GM12878 (cell line): ENCODE measurements around the gene DFFB. TPM values are rescaled to one million over a fixed set of nuclear protein-coding genes. Genes with fewer than 3 reads are reported as not detected.

Source experiments
- ATAC-seq: fragments of 200-7000 bp; cut with Tn5 transposase; 3 replicates; pipeline ENCODE4 v1.9.1; 2020; ENCODE audit warnings: mild to moderate bottlenecking, moderate library complexity
- BruUV-seq: library from RNA; stranded (reverse); fragments of 400-500 nt; replicated peaks from 2 replicates; lab custom pipeline; 2021; lab: Mats Ljungman, UMichigan
- CTCF ChIA-PET: fragments of 300-600 bp; sonication (Branson Sonifier 250); formaldehyde crosslinking; extraction: SDS; loops from one replicate; lab custom pipeline; 2021; ENCODE audit warnings: inconsistent platforms; lab: Yijun Ruan, JAX
- POLR2A ChIA-PET: fragments of 350-600 bp; formaldehyde crosslinking; extraction: SDS; loops from one replicate; lab custom pipeline; 2021; ENCODE audit warnings: inconsistent platforms; lab: Charles Lee
- RAD21 ChIA-PET: fragments of 300-600 bp; sonication (Branson Sonifier 250); formaldehyde crosslinking; loops from one replicate; lab custom pipeline; 2023; ENCODE audit warnings: antibody characterized with exemption; ENCODE audit not compliant: unreplicated experiment; lab: Charles Lee
- SMC1A ChIA-PET: fragments of 300-600 bp; sonication (Branson Sonifier 250); formaldehyde crosslinking; loops from one replicate; lab custom pipeline; 2023; ENCODE audit not compliant: unreplicated experiment, uncharacterized antibody; lab: Charles Lee
- DNase-seq: peaks from one replicate; pipeline ENCODE4 v3.0.0-alpha.2; 2011; ENCODE audit warnings: low read depth, low spot score
- FAIRE-seq: peaks from 3 replicates; lab custom pipeline; 2011; peaks lifted over from hg19 to GRCh38; lab: Jason Lieb, UNC
- H2AFZ ChIP-seq: 2 replicates; pipeline ENCODE4 v1.6.0; 2011; ENCODE audit warnings: low read depth, low read length, control low read depth; ENCODE audit not compliant: control insufficient read depth
- H3K27ac ChIP-seq: 2 replicates; pipeline ENCODE4 v1.5.1; 2011; ENCODE audit warnings: control low read depth; ENCODE audit not compliant: control insufficient read depth, insufficient read depth
- H3K27me3 ChIP-seq, 2 experiments: replicated peaks in 1 of 2; 2 replicates each; pipeline versions ENCODE4 v1.6.0 to v1.6.1; 2011; ENCODE audit warnings: low read length in 1 of 2; ENCODE audit not compliant: control insufficient read depth in 2 of 2, insufficient read depth in 2 of 2
- H3K36me3 ChIP-seq, 2 experiments: 2 replicates each; pipeline ENCODE4 v1.5.1; 2011; ENCODE audit warnings: low read length in 1 of 2; ENCODE audit not compliant: control insufficient read depth in 2 of 2, insufficient read depth in 2 of 2
- H3K4me1 ChIP-seq: 2 replicates; pipeline ENCODE4 v1.6.1; 2011; ENCODE audit warnings: mild to moderate bottlenecking, low read length, moderate library complexity, mixed read lengths; ENCODE audit not compliant: control insufficient read depth, insufficient read depth
- H3K4me2 ChIP-seq: 2 replicates; pipeline ENCODE4 v1.6.0; 2011; ENCODE audit warnings: control low read depth; ENCODE audit not compliant: control insufficient read depth, insufficient read depth
- H3K4me3 ChIP-seq: fragments of 200-600 bp; sonication (generic); 2 replicates; pipeline ENCODE4 v1.5.1; 2016
- H3K79me2 ChIP-seq: 2 replicates; pipeline ENCODE4 v1.6.0; 2011; ENCODE audit warnings: low read length; ENCODE audit not compliant: control insufficient read depth, insufficient read depth
- H3K9ac ChIP-seq: 2 replicates; pipeline ENCODE4 v1.8.0; 2011; ENCODE audit warnings: low read length, control low read depth, mixed read lengths; ENCODE audit not compliant: control insufficient read depth, insufficient read depth
- H3K9me3 ChIP-seq: replicated peaks from 3 replicates; pipeline ENCODE4 v1.5.1; 2011; ENCODE audit warnings: mild to moderate bottlenecking, low read length; ENCODE audit not compliant: control insufficient read depth, insufficient read depth
- H4K20me1 ChIP-seq: 2 replicates; pipeline ENCODE4 v1.6.0; 2011; ENCODE audit not compliant: control insufficient read depth, insufficient read depth
- BCL11A ChIP-seq: IDR thresholded peaks from 2 replicates; pipeline ENCODE4 v1.6.1; 2011; ENCODE audit warnings: low read depth, low read length
- CBFB ChIP-seq: IDR thresholded peaks from 2 replicates; pipeline ENCODE4 v1.6.1; 2016; ENCODE audit warnings: antibody characterized with exemption, low read depth
- CREM ChIP-seq: IDR thresholded peaks from 2 replicates; pipeline ENCODE4 v1.6.1; 2014; ENCODE audit warnings: antibody characterized with exemption, low read depth
- IKZF2 ChIP-seq, 2 experiments: fragments of 450-650 bp; IDR thresholded peaks; 2 replicates each; pipeline ENCODE4 v1.6.1; 2017; ENCODE audit warnings: mild to moderate bottlenecking in 2 of 2, moderate library complexity in 2 of 2
- KAT2A ChIP-seq: conservative IDR thresholded peaks from 2 replicates; pipeline ENCODE4 v1.6.1; 2011; ENCODE audit warnings: low read depth, low read length; ENCODE audit not compliant: control insufficient read depth
- KLF5 ChIP-seq: fragments of 450-650 bp; IDR thresholded peaks from 2 replicates; pipeline ENCODE4 v1.6.1; 2014; ENCODE audit warnings: mild to moderate bottlenecking; ENCODE audit not compliant: partially characterized antibody
- MEF2B ChIP-seq: fragments of 450-650 bp; IDR thresholded peaks from 2 replicates; pipeline ENCODE4 v1.6.1; 2018; ENCODE audit warnings: mild to moderate bottlenecking, moderate library complexity; ENCODE audit not compliant: partially characterized antibody, poor library complexity, severe bottlenecking
- MYC ChIP-seq: IDR thresholded peaks from 2 replicates; pipeline ENCODE4 v1.6.1; 2011; ENCODE audit warnings: mild to moderate bottlenecking, low read length, moderate library complexity, inconsistent platforms; ENCODE audit not compliant: insufficient read depth, insufficient replicate concordance, insufficient read length, severe bottlenecking
- NR2F1 ChIP-seq: fragments of 450-650 bp; conservative IDR thresholded peaks from 2 replicates; pipeline ENCODE4 v1.6.1; 2017; ENCODE audit warnings: mild to moderate bottlenecking
- RCOR1 ChIP-seq: conservative IDR thresholded peaks from 2 replicates; pipeline ENCODE4 v1.6.1; 2012; ENCODE audit warnings: low read depth, low read length, improper control_type of control experiment
- SREBF2 ChIP-seq: IDR thresholded peaks from 2 replicates; pipeline ENCODE4 v1.6.1; 2012; ENCODE audit warnings: mild to moderate bottlenecking, low read length
- SRF ChIP-seq, 2 experiments: IDR thresholded peaks; 2 replicates each; pipeline ENCODE4 v1.6.1; 2011; ENCODE audit warnings: low read depth in 2 of 2, low read length in 2 of 2, mild to moderate bottlenecking in 1 of 2, moderate library complexity in 1 of 2
- TARDBP ChIP-seq: IDR thresholded peaks from 2 replicates; pipeline ENCODE4 v1.6.1; 2016; ENCODE audit warnings: borderline replicate concordance
- TCF12 ChIP-seq: IDR thresholded peaks from 2 replicates; pipeline ENCODE4 v1.6.1; 2011; ENCODE audit warnings: low read depth, mild to moderate bottlenecking, low read length
- TCF3 ChIP-seq: IDR thresholded peaks from 2 replicates; pipeline ENCODE4 v1.6.1; 2012; ENCODE audit warnings: low read depth, mild to moderate bottlenecking, low read length, borderline replicate concordance; ENCODE audit not compliant: insufficient read depth
- WGBS: methylation state at CpG from one replicate; pipeline ENCODE4 v1.1.6; 2016; ENCODE audit warnings: low lambda C conversion rate; ENCODE audit not compliant: insufficient replicate concordance, insufficient coverage; ENCODE audit errors: missing lambda C conversion rate; 5-methylcytosine and 5-hydroxymethylcytosine counted together
- in situ Hi-C: fragments of 300-500 bp; cut with MboI; formaldehyde crosslinking; loops from 9 replicates; pipeline ENCODE4 v1.14.3; 2018; ENCODE audit warnings: mixed read lengths
- intact Hi-C: fragments of 100-400 bp; cut with micrococcal nuclease; formaldehyde crosslinking; loops from one replicate; pipeline ENCODE4 v1.14.2; 2022; ENCODE audit not compliant: unreplicated experiment
- polyA plus RNA-seq, 11 experiments: library from polyadenylated mRNA; depleted of rRNA in 4 of 11; unstranded in 6 of 11; stranded (reverse) in 5 of 11; fragments of >200 nt; fragmentation: Nextera tagmentation in 4 of 11; fragmentation: Illumina TruSeq in 1 of 11; extraction: Ambion mirVana in 4 of 11; extraction: Trizol in 1 of 11; gene quantifications; 1 replicate in 1 of 11; 2 replicates in 10 of 11; pipeline versions ENCODE4 v1.2.1 to v1.2.3, GENCODE V29; 2011 to 2016; ENCODE audit warnings: inconsistent platforms in 2 of 11, missing spikeins in 2 of 11, low read depth in 1 of 11
- total RNA-seq, 4 experiments: library from RNA; depleted of rRNA in 3 of 4; stranded (reverse); fragments of >200 nt in 3 of 4; fragmentation: Illumina TruSeq in 1 of 4; extraction: Trizol in 1 of 4; gene quantifications; 2 replicates each; pipeline versions ENCODE4 v1.2.1 to v1.2.3, GENCODE V29; 2013 to 2021
- TF ChIP-seq, protein P1 (sequence below): fragments of 450-650 bp; IDR thresholded peaks from 2 replicates; pipeline ENCODE4 v1.6.1; 2018; ENCODE audit warnings: mild to moderate bottlenecking, low read depth, moderate library complexity; ENCODE audit not compliant: partially characterized antibody
- TF ChIP-seq, protein P2 (sequence below): IDR thresholded peaks from 2 replicates; pipeline ENCODE4 v1.6.1; 2011; ENCODE audit warnings: borderline replicate concordance, low read depth, mild to moderate bottlenecking, moderate library complexity, low read length; ENCODE audit not compliant: insufficient read depth, poor library complexity, severe bottlenecking

Gene DFFB
- total and polyA plus RNA-seq, 10 of the 15 experiments (the other 5 are each of a cell fraction or from before 2014, with no cell fraction given): 2.7 to 10.7 (median 6.5) TPM

DNA sequence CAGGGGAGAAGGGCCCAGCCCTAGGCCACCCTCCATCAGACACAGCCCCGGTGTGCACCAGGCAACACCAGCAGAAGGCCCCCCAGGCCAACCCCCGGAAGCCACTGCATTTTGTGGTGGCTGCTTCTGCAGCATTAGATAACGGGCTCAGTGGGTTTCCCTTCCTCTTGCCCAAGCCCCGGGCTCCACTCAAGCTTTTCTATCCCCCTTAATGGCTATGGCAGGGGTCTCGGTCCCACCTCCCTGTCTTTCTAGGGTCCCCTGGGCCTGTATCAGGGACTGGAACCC lies 23.9 kb downstream of the DFFB start:
- H3K4me1 ChIP-seq: no peaks in the 10 kb centered on the region
- no peak overlapping the region for H3K27ac ChIP-seq
- no peaks in the 10 kb centered on the region for H3K79me2 ChIP-seq
- H3K36me3 ChIP-seq: peaks cover 0 to 2% of the 10 kb centered on the region in 2 experiments; a peak in 3 of 4 replicates
- no peaks in the 10 kb centered on the region for H3K27me3 ChIP-seq
- no peak overlapping the region for H2AFZ ChIP-seq
- no peak overlapping the region for H3K9ac ChIP-seq
- RAD21 ChIA-PET: no interaction called here
- H4K20me1 ChIP-seq: no peaks in the 10 kb centered on the region
- POLR2A ChIA-PET: no interaction called here
- CTCF ChIA-PET: no interaction called here
- intact Hi-C loops: no loop called here
- ATAC-seq (no peak), DNase-seq (no peak)
- H3K9me3 ChIP-seq: no peaks in the 10 kb centered on the region
- no peak overlapping the region for H3K4me3 ChIP-seq
- SMC1A ChIA-PET: no interaction called here
- no peak for TF ChIP-seq TCF12
- no peak for TF ChIP-seq CREM
- TF ChIP-seq RCOR1: no peak
- no peak for TF ChIP-seq MYC
- TF ChIP-seq SRF (IDR thresholded peaks at IDR 0.05; ENCODE audit: low read depth in 2 of 2, low read length in 2 of 2): no peak
- TF ChIP-seq CBFB: no peak
- no peak for TF ChIP-seq TARDBP
- TF ChIP-seq BCL11A: no peak
- TF ChIP-seq SREBF2: no peak
- no peak for TF ChIP-seq MEF2B
- TF ChIP-seq NR2F1: no peak
- TF ChIP-seq, protein P1, sequence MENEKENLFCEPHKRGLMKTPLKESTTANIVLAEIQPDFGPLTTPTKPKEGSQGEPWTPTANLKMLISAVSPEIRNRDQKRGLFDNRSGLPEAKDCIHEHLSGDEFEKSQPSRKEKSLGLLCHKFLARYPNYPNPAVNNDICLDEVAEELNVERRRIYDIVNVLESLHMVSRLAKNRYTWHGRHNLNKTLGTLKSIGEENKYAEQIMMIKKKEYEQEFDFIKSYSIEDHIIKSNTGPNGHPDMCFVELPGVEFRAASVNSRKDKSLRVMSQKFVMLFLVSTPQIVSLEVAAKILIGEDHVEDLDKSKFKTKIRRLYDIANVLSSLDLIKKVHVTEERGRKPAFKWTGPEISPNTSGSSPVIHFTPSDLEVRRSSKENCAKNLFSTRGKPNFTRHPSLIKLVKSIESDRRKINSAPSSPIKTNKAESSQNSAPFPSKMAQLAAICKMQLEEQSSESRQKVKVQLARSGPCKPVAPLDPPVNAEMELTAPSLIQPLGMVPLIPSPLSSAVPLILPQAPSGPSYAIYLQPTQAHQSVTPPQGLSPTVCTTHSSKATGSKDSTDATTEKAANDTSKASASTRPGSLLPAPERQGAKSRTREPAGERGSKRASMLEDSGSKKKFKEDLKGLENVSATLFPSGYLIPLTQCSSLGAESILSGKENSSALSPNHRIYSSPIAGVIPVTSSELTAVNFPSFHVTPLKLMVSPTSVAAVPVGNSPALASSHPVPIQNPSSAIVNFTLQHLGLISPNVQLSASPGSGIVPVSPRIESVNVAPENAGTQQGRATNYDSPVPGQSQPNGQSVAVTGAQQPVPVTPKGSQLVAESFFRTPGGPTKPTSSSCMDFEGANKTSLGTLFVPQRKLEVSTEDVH: no peak
- TF ChIP-seq, protein P2, sequence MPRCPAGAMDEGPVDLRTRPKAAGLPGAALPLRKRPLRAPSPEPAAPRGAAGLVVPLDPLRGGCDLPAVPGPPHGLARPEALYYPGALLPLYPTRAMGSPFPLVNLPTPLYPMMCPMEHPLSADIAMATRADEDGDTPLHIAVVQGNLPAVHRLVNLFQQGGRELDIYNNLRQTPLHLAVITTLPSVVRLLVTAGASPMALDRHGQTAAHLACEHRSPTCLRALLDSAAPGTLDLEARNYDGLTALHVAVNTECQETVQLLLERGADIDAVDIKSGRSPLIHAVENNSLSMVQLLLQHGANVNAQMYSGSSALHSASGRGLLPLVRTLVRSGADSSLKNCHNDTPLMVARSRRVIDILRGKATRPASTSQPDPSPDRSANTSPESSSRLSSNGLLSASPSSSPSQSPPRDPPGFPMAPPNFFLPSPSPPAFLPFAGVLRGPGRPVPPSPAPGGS: no peak
- TF ChIP-seq KLF5: no peak
- no peak for TF ChIP-seq IKZF2 (IDR thresholded peaks at IDR 0.05)
- no peak for TF ChIP-seq TCF3
- TF ChIP-seq KAT2A: no peak
- TF ChIP-seq, all 136 proteins: peak for 0
- in situ Hi-C loops: no loop called here
- no TSS peak for BruUV-seq
- no peak overlapping the region for H3K4me2 ChIP-seq
- 75% methylated on average over 5 of the region's 5 CpGs for WGBS
- FAIRE-seq: no peak
